Transverse colon (tissue), 3 donors: ENCODE results near the gene FAM120C.

Experiments used
- EP300 ChIP-seq: sonication (generic); formaldehyde crosslinking; IDR thresholded peaks from one replicate; pipeline ENCODE4 v1.6.1; 2017; ENCODE audit warnings: antibody characterized with exemption, low read depth
- POLR2A ChIP-seq: fragments of 450-650 bp; IDR thresholded peaks from one replicate; pipeline ENCODE4 v1.6.1; 2016; ENCODE audit warnings: antibody characterized with exemption, mild to moderate bottlenecking, moderate library complexity
- TF ChIP-seq, protein P1 (sequence below), 5 experiments: fragments of 200-600 bp in 3 of 5; fragments of 450-650 bp in 2 of 5; sonication (generic) in 3 of 5; IDR thresholded peaks; 1 replicate in 2 of 5; 2 replicates in 3 of 5; pipeline ENCODE4 v1.5.1; 2016 to 2017; ENCODE audit warnings: antibody characterized with exemption in 5 of 5, inconsistent platforms in 3 of 5, mild to moderate bottlenecking in 2 of 5, moderate library complexity in 1 of 5

DNA sequence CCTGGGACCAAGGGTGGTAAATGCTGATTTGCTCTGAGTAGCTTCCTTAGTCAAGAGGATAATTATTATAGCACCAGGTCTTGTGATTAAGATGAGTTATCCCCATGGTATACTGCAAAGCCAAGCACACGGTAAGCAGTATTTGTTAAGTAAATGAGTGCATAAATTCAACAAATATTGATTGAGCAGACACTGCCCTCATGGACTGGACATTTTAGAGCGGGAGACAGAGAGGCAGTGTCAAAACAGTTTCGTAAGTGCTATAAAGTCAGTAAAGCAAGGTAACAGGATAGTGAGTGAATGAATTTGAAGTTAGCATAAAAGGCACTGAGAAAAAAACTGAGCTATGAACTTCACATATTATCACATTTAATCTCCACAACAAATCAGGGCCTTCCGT, 152.7 kb downstream of the FAM120C start:
- TF ChIP-seq, protein P1, sequence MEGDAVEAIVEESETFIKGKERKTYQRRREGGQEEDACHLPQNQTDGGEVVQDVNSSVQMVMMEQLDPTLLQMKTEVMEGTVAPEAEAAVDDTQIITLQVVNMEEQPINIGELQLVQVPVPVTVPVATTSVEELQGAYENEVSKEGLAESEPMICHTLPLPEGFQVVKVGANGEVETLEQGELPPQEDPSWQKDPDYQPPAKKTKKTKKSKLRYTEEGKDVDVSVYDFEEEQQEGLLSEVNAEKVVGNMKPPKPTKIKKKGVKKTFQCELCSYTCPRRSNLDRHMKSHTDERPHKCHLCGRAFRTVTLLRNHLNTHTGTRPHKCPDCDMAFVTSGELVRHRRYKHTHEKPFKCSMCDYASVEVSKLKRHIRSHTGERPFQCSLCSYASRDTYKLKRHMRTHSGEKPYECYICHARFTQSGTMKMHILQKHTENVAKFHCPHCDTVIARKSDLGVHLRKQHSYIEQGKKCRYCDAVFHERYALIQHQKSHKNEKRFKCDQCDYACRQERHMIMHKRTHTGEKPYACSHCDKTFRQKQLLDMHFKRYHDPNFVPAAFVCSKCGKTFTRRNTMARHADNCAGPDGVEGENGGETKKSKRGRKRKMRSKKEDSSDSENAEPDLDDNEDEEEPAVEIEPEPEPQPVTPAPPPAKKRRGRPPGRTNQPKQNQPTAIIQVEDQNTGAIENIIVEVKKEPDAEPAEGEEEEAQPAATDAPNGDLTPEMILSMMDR (IDR thresholded peaks at IDR 0.05), result no peak
- TF ChIP-seq EP300, result no peak
- no peak for TF ChIP-seq POLR2A
